Subcutaneous abdominal adipose tissue (tissue), 5 donors: ENCODE data around the gene CBX5.

Source experiments
- H3K27ac ChIP-seq: one replicate; pipeline ENCODE4 v1.7.0; 2013; ENCODE audit warnings: low read depth, mild to moderate bottlenecking, inconsistent platforms, low read length, moderate library complexity
- H3K27me3 ChIP-seq, 5 donors: one replicate each; pipeline ENCODE4 v1.7.0; 2013; ENCODE audit warnings: low read length in 5 of 5, inconsistent platforms in 1 of 5; ENCODE audit not compliant: control insufficient read depth in 5 of 5, insufficient read depth in 4 of 5
- H3K36me3 ChIP-seq, 5 donors: one replicate each; pipeline ENCODE4 v1.7.0; 2013; ENCODE audit warnings: low read length in 5 of 5; ENCODE audit not compliant: control insufficient read depth in 5 of 5, insufficient read depth in 5 of 5
- H3K4me1 ChIP-seq, 5 donors: one replicate each; pipeline ENCODE4 v1.7.0; 2013; ENCODE audit warnings: low read length in 5 of 5, mild to moderate bottlenecking in 3 of 5, moderate library complexity in 1 of 5; ENCODE audit not compliant: control insufficient read depth in 5 of 5, insufficient read depth in 5 of 5
- H3K4me3 ChIP-seq, 5 donors: one replicate each; pipeline ENCODE4 v1.7.0; 2013; ENCODE audit warnings: low read length in 5 of 5, low read depth in 1 of 5
- H3K9ac ChIP-seq, 5 donors: one replicate each; pipeline ENCODE4 v1.7.0; 2013; ENCODE audit warnings: low read length in 5 of 5, mild to moderate bottlenecking in 4 of 5, moderate library complexity in 3 of 5
- H3K9me3 ChIP-seq, 5 donors: one replicate each; pipeline ENCODE4 v1.7.0; 2013; ENCODE audit warnings: low read length in 5 of 5; ENCODE audit not compliant: control insufficient read depth in 5 of 5
- donor health status: healthy.
- donor health status: healthy.
- donor health status: healthy.
- donor health status: healthy.
- donor health status: healthy.

Gene CBX5

DNA sequence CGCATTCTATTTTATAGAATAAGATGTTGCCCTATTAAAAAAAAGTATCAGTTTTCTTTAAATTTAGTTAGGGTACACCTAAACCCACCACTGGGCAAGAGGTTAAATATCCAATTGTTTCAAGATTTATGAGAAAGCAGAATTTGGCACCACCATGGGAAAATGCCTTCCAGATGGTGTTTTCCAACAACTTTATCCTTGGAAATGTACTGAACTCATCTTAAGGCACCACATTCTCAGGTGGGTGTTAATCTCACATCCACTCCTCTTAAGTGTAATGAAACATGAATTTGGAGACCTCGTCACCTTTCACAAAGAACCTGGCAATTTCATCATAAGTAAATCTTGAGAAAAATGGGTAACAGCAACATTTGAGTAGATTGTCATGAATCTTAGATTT is 13.1 kb downstream of the CBX5 start:
- Histone ChIP-seq H3K4me3 (no peak overlapping the region), H3K9ac (no peak overlapping the region), H3K9me3 (no peaks in the 10 kb centered on the region), H3K27me3 (no peaks in the 10 kb centered on the region), H3K4me1 (peaks cover 3 to 10% (median 4%) of the 10 kb centered on the region in 5 donors), H3K27ac (no peak overlapping the region), H3K36me3 (no peaks in the 10 kb centered on the region)

DNA sequence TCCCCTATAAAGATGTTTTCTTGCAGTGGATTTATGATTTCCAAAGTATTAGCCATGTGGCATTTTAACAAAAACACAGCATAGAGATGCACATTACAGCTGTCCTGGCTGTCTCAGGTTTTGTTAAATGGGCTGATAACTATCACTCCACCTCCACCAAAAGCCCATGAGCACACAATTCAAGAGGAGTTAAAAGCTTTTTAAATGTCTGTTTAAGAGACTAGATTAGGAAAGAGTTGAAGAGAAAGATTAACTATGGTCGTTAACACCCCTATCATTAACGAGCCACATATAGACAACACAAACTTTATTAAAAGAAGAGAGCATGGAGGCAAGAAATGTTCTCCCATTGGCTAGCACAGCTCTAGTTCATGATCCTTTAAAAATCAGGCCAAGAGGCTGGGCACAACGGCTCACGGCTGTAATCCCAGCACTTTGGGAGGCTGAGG is 14.5 kb downstream of the CBX5 start:
- H3K27me3 ChIP-seq, result no peaks in the 10 kb centered on the region
- H3K4me1 ChIP-seq, result peaks cover 7 to 19% (median 12%) of the 10 kb centered on the region in 5 donors
- H3K9me3 ChIP-seq, result no peaks in the 10 kb centered on the region
- H3K9ac ChIP-seq, result no peak overlapping the region
- H3K4me3 ChIP-seq, result no peak overlapping the region
- H3K36me3 ChIP-seq, result no peaks in the 10 kb centered on the region
- H3K27ac ChIP-seq, result no peak overlapping the region

DNA sequence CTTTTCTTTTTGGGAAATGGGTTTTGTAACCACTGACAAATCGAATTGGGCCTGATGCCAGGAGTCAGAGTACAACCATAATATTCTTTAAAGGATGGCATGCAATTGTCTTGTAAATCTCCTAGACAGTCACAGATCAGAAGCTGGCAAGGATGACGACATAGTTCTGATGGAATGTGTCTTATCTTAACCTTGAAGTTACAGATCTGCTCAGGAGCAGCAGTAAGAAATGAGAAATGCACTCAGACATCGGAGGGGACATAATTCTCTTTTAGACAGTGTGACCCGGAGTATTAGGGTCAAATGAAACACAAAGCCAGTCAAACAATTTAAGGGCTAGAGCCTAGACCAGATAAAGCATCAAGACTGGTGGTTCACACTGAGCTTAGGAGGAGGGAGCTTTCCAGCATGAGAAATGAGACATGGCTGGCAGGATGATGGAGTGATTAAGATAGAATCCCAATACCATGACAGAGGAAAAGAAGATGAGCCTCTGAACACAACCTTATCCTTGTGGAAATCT is 17.5 kb downstream of the CBX5 start:
- H3K4me1 ChIP-seq, result peaks cover 7 to 41% (median 27%) of the 10 kb centered on the region in 5 donors
- H3K27me3 ChIP-seq, result no peaks in the 10 kb centered on the region
- no peak overlapping the region for H3K9ac ChIP-seq
- H3K36me3 ChIP-seq, result peaks cover 0 to 1% (median under 1%) of the 10 kb centered on the region in 5 donors
- H3K27ac ChIP-seq, result no peak overlapping the region
- H3K9me3 ChIP-seq, result no peaks in the 10 kb centered on the region
- no peak overlapping the region for H3K4me3 ChIP-seq

GRCh38 chr12:54261815-54262402 is 18.0 kb downstream of the CBX5 start:
- peaks cover 7 to 41% (median 27%) of the 10 kb centered on the region in 5 donors for H3K4me1 ChIP-seq
- no peaks in the 10 kb centered on the region for H3K9me3 ChIP-seq
- peak overlapping the region; percentile 65 for H3K27ac ChIP-seq
- no peak overlapping the region for H3K4me3 ChIP-seq
- peak overlapping the region in 1 of 5 donors; percentile 45 for H3K9ac ChIP-seq
- H3K27me3 ChIP-seq, result no peaks in the 10 kb centered on the region
- peaks cover 4 to 7% (median 6%) of the 10 kb centered on the region in 5 donors for H3K36me3 ChIP-seq

- peak overlapping the region; percentile 14 for H3K27ac ChIP-seq
- peaks cover 7 to 41% (median 27%) of the 10 kb centered on the region in 5 donors for H3K4me1 ChIP-seq
- peaks cover 11 to 24% (median 20%) of the 10 kb centered on the region in 5 donors for H3K36me3 ChIP-seq
- H3K9ac ChIP-seq, result peak overlapping the region in 4 of 5 donors; percentile 26 to 60 (median 55)
- peak overlapping the region; percentile 6 to 67 (median 63) for H3K4me3 ChIP-seq
- no peaks in the 10 kb centered on the region for H3K9me3 ChIP-seq
- H3K27me3 ChIP-seq, result no peaks in the 10 kb centered on the region
These were observed 20.5 kb downstream of the CBX5 start for GRCh38 chr12:54259194-54260011.

GRCh38 chr12:54258201-54258681 is 21.7 kb downstream of the CBX5 start:
- H3K36me3 ChIP-seq, result peaks cover 11 to 25% (median 24%) of the 10 kb centered on the region in 5 donors
- no peak overlapping the region for H3K27ac ChIP-seq
- H3K4me3 ChIP-seq, result no peak overlapping the region
- peaks cover 7 to 41% (median 27%) of the 10 kb centered on the region in 5 donors for H3K4me1 ChIP-seq
- no peak overlapping the region for H3K9ac ChIP-seq
- no peaks in the 10 kb centered on the region for H3K27me3 ChIP-seq
- no peaks in the 10 kb centered on the region for H3K9me3 ChIP-seq

DNA sequence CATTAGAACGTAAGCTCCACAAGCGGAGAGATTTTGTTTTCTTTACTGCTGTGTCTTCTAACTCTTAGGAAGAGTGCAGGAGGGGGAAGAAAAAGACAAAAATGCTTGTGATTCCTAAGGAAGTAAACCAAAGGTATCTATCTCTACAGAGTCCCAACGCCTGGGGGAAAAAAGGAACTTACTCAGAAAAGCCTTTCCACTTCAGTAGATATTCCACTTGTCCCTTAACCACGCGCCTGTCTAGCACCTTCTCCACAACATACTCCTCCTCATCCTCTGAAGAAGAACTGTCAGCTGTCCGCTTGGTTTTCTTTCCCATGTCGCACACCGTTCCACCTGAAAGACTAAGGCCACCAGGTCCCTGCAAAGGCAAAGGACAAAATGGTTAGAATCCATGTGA is 22.6 kb downstream of the CBX5 start:
- no peak overlapping the region for H3K27ac ChIP-seq
- no peaks in the 10 kb centered on the region for H3K27me3 ChIP-seq
- peaks cover 4 to 36% (median 27%) of the 10 kb centered on the region in 5 donors for H3K4me1 ChIP-seq
- H3K36me3 ChIP-seq, result peaks cover 11 to 25% (median 24%) of the 10 kb centered on the region in 5 donors
- H3K9ac ChIP-seq, result no peak overlapping the region
- no peaks in the 10 kb centered on the region for H3K9me3 ChIP-seq
- no peak overlapping the region for H3K4me3 ChIP-seq

DNA sequence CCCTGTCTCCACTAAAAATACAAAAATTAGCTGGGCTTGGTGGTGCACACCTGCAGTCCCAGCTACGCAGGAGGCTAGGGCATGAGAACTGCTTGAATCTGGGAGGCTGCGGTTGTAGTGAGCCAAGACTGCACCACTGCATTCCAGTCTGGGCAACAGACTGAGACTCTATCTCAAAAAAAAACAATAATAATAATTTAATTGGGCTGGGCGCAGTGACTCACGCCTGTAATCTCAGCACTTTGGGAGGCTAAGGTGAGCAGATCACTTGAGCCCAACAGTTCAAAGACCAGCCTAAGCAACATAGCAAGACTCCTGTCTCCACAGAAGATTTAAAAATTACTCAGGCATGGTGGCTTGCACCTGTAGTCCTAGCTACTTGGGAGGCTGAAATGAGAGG is 26.7 kb downstream of the CBX5 start:
- Histone ChIP-seq H3K27me3 (no peaks in the 10 kb centered on the region), H3K9ac (no peak overlapping the region), H3K27ac (no peak overlapping the region), H3K4me3 (no peak overlapping the region), H3K36me3 (peaks cover 11 to 38% (median 30%) of the 10 kb centered on the region in 5 donors), H3K9me3 (no peaks in the 10 kb centered on the region), H3K4me1 (peaks cover 0 to under 1% (median 0%) of the 10 kb centered on the region in 5 donors)

DNA sequence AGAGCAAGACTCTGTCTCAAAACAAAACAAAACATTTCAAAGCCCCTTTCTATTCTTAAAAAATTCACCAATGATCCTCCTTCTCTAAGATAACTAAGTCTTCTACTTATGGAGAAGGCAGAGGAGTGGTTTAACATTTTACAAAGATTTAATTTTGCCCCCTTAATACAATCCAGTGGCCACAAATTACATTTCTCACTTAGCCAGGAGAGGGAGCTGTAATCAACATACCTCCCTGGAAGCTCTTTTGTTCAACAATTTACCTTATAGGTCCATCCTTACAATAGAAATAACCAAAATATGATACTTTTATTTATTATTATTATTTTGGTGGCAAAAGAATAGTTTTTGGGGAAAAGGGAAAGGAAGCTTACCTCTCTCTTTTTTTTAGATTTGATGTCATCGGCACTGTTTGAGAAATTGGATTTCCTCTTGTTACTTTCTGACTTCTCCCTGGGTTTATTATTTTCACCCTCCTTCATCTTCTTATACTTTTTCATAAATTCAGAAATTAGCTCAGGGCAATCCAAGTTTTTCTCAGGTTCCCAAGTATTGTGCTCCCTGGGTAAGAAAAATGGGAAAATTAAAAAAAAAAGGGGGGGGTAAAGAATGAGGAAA is 28.1 kb downstream of the CBX5 start:
- no peaks in the 10 kb centered on the region for H3K27me3 ChIP-seq
- no peak overlapping the region for H3K9ac ChIP-seq
- no peaks in the 10 kb centered on the region for H3K4me1 ChIP-seq
- H3K36me3 ChIP-seq, result peaks cover 10 to 33% (median 28%) of the 10 kb centered on the region in 5 donors
- H3K4me3 ChIP-seq, result no peak overlapping the region
- no peaks in the 10 kb centered on the region for H3K9me3 ChIP-seq
- no peak overlapping the region for H3K27ac ChIP-seq
